Measurements from ENCODE around the gene TMC2.
"Not testable (repeated sequence)": the region's sequence is repeated elsewhere in the genome, so short reads cannot be mapped to it uniquely, and the experiment has no call there.

The TMC2 gene

DNA sequence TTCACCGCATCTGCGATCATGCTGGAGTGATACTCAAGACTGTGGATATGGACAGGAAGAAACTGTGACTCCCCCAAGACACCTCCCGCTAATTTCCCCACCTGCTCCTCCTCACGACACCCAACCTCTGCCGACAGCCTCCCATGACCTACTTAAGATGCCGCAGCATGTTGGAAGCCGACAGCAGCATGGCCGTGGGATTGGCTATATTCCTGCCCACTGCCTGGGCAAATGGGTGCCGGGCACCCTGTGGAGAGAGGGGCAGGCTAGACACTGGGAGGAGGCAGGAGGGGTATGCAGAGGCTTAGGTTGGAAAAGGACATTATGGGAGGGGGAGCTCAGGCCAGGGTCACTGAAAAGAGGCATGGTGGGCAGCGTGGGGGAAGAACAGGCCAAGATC lies 123.2 kb downstream of the TMC2 start:
- no peak for DNase-seq (ENCODE audit: low read depth, low spot score)

DNA sequence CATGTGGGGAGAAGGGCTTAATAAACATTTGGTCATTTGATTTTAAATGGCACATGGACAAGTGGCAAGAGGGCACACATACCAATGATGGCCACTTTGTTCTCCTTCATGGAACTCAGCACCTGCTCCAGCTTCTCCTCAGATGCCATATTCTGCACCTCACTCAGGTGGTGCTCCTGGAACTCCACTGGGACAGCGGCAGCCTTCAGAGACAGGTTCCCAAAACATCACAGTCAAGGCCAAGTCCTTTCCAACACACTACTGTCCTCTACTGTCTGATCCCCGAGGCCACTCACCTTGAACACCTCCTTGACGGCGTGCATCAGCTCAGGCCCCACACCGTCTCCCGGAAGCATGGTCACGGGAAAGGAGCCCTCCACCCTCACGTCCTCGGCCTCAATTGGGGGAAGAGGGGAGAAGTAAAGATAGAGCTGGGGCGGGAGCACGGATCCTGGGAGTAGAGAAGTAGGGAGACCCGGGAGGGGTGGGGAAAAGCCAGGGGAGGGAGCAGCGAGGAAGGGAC lies 127.1 kb downstream of the TMC2 start:
- no peak for DNase-seq (ENCODE audit: low read depth, low spot score)

DNA sequence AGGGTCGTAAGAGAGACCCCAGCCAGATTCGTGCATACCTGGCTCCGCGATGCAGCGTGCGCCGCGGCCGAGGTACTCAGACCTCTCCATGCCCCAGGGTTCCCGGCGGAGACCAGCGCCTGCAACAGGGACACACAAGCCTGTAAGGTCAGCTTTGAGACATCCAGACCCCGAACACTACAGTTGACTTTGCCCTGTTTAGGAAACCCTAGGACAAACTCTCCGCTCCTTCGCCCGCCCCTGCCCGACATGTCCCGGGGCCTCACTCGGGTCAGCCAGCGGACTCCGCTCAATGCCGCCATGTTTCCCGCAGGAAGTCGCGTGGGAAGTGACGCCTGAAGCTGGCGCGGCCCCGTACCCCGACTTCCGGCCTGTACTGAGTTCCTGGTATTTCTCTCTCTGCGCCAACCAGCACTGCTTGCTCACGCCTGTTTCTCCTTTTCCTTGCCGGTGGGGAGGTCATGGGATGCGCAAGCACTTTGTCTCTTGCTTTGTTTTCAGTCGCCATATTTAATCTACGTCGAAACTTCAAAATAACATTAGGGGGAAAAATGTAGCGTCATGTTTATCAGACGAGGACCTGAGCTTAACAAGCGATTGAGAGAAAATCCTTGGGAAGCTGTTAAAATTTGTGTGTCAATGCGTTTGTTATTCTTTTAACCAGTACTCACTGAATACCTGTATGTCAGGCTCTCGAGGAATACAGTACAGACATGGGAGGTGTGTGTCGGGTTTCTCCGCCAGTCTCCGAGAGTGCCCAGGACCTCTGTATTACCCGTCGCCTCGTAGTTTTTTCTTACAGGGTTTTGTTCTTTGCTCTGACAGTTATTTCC lies 127.7 kb downstream of the TMC2 start, which contains the start of gene IDH3B:
TSS of gene IDH3B (minus strand) at position 330 of the 833 bp plus-strand sequence. CDS start at position 302, 28 bp downstream.
- DNase-seq (ENCODE audit: low read depth, low spot score), result peak; percentile 95

DNA sequence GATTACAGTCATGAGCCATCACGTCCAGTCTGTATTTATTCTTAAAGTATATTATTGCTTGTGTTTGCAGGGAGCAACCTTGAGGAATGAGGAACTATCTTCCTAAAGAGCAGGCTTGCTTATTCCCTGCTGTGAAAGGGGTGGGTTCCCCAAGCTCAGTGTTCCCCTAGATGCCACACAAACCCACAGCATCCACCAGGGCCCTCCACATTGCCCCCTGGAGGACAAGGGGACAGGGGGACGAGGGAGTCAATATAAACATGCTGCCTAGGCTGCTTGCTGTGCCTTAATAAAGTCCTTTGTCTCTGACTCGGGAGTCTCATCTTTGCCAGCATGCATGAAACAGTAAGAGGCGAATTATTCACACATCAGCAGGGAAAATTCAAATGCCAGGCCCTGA lies 135.6 kb downstream of the TMC2 start:
- no peak for DNase-seq (ENCODE audit: low read depth, low spot score)

DNA sequence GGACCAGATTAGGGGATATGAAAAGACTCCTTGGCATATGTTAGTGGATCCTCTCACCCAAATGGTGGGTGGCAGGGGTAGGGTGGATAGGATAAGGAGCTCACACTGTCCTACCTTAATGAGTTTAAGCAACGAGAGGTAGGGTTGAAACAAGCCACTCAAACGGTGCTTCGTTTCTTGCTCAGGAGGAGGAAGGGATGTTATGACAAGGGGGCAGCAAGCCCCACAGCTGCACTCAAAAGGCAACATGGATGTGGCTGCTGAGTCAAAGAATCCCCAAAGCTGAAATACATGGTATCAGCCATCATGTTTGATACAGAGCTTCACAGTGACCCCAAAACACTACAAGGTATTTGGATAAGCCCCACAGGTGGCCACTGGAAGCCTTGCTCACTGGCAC lies 136.1 kb downstream of the TMC2 start:
- DNase-seq (ENCODE audit: low read depth, low spot score), result no peak

DNA sequence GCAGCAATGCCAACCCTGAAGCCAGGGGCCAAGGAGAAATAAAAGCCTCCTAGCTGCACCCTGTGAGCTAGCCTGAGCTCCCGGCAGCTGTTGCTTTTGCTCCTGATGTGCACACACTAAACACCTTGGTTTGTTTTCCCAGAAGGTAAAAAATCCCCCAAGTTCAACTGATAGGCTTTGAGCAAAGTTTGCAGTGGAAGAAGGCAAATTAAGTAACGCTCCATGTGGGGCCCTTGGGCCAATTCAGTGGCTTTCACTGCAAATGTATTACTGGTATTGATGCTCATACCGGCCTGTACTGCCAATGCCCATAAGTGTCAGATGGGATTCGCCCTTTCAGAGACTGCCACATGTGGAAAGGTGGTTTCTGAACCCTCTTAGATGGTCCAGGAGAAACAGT lies 137.1 kb downstream of the TMC2 start:
- DNase-seq (ENCODE audit: low read depth, low spot score), result no peak

DNA sequence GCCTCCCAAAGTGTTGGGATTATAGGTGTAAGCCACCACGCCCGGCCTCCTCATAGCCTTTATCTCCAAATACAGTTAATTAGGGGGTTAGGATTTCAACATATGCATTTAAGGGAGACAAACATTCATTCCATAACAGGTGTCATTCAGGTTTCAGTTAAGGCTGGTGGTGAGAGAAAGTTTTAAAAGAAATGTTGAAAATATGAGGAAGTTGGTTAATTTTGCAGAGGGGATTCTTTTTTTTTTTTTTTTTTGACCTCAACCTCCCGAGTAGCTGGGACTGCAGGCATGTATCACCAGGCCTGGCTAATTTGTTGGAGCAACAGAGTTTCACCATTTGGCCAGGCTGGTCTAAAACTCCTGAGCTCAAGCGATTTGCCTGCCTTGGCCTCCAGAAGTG lies 143.7 kb downstream of the TMC2 start:
- DNase-seq (ENCODE audit: low read depth, low spot score), result no peak

DNA sequence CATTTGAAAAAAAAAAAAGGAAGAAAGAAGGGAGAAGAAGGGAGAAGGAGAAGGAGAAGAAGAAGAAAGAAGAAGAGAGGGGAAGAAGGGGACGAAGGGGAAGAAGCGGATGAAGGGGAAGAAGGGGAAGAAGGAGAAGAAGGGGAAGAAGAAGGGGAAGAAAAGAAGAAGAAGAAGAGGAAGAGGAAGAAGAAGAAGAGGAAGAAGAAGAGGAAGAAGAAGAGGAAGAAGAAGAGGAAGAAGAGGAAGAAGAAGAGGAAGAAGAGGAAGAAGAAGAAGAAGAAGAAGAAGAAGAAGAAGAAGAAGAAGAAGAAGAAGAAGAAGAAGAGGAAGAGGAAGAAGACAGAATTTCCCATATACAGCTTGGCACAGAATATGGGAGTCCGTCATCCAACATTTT lies 145.7 kb downstream of the TMC2 start:
- DNase-seq (ENCODE audit: low read depth, low spot score), result not testable (repeated sequence)

DNA sequence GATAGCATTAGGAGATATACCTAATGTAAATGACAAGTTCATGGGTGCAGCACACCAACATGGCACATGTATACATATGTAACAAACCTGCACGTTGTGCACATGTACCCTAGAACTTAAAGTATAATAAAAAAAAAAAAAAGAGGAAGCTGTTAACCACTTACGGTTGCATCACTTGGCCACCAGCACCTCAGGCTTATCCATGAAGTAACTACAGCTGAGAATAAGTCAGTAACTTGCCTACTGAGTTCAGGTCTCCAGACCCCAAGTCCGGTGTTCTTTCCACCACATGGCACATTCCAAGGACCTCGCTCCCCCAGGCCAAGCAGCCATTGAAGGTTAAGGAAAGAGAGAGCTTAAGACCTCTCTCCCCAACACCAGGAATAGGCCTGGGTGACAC lies 148.4 kb downstream of the TMC2 start:
- not testable (repeated sequence) for DNase-seq (ENCODE audit: low read depth, low spot score)

DNA sequence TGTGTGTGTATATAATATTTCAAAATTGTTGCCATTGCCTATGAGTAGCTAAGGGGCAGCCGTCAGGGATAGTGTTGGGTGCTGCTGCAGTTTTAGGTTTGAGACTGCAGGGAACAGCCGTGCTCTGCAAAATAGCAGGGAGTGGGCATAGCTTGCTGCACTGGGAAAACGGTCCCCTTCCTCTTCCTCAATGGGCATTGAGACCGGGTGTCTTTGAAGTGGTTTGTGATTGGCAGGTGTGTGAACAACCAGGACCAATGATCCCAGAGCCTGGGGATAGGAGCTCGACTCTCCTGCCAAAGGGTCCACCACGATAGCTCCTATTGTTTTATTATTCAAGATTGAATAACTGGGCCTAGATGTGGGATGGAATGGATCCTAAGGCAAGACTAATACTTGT lies 151.1 kb downstream of the TMC2 start:
- no peak for DNase-seq (ENCODE audit: low read depth, low spot score)

DNA sequence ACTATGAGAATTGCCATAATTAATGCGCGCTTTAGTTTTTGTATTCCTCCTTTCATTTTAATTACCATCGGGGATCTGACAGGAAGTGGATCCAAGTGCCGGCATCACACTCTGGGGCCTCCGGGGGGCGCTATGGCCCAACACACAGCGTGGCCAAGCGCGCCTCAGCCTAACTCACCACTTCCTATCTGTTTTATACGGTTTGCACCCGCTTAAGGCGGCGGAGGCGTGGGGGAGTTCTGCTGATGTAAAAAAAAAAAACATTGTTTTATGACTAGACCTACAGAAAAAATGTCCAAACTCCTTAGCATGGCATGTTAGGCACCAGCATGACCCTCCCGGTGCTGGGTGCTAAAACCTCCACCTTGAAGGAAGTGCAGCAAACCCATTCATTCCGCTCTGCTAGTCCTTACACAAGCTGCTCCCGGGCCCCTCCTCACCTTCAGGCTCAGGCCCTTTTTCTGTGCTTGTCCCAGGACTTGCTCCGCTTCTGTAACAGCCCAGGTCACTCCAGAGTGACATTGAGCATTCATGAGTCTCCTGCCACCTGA lies 151.7 kb downstream of the TMC2 start:
- peak; percentile 69 for DNase-seq (ENCODE audit: low read depth, low spot score)

DNA sequence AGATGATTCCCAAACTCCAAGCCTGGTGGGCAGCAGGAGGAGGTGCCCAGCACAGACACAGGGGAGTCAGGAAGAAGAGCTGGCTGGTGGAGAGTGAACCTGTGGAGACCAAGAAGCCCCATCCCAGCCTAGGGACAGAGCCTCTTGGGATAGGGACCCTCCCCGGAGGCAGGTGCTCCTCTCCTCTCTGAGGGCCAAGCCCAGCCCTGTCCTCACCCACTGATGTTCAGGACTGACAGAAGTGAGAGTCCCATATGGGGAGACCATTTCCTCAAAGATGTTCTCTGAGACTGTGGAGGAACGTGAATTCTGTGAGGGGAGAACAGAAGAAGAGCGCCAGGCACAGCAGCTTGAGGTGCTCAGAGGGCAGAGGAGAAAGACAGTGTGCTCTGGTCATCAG lies 153.8 kb downstream of the TMC2 start:
- no peak for DNase-seq (ENCODE audit: low read depth, low spot score)

DNA sequence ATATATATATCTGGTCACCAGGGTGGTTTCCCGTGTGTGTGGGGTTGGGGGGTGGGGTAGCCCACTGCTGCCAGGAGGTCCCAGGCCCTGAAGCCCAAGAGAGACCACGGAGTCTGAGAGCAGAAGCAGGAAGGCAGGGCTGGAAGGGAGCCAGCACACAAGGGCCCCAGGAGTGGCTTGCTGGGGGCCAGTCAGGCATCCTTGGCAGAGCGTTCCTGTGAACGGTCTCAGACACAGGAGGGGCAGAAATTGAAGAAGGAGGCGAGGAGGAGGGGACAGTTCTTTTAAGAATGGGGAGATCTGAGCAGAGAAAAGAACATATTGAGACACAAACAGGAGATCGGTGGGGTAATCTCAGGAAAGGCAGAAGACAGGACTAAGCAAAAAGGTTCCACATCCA lies 154.3 kb downstream of the TMC2 start:
- no peak for DNase-seq (ENCODE audit: low read depth, low spot score)

DNA sequence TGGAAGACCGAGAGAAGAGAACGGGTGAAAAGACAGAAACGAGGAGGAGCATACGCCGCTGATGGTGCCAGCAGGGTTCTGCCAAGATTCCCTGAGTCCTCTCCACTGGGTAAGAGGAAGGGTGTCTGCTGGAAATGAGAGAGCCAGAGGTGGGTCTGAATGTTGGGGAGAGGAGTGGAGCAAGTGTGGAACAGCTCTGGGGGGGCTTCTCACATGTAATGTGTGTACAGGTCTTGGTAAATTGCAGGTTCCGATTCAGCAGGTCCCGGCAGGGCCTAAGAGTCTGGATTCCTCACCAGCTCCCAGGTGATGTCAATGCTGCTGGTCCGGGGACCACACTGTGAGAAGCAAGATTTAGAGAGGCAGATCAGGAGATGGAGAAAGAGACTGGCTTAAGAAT lies 154.8 kb downstream of the TMC2 start:
- no peak for DNase-seq (ENCODE audit: low read depth, low spot score)

All from astrocyte of the hippocampus (primary cell).